Esophagus squamous epithelium (tissue), 4 donors: ENCODE results near the gene RPL7A. TPM values are rescaled to one million over a fixed set of nuclear protein-coding genes. Genes with fewer than 3 reads are reported as not detected.

Source experiments
- small RNA-seq, 4 donors: library from RNA; depleted of rRNA; stranded (forward); fragments of <200 nt; gene quantifications; one replicate each; pipeline ENCODE3, GENCODE V24; 2016
- total RNA-seq, 4 donors: library from RNA; depleted of rRNA; stranded (reverse); fragments of >200 nt; gene quantifications; one replicate each; pipeline ENCODE4 v1.1.0, GENCODE V29; 2016

RPL7A gene
- total RNA-seq, 4 donors from 2014 or later = 1,828 to 2,553 (median 2,363) TPM

Small RNA genes within 50 kb of the gene (small RNA-seq; reads per million reads assigned to genes)
- gene RF00019 (0 reads per million in 4 donors), gene SNORD24 (0 reads per million in 4 donors), gene SNORD36A (0 reads per million in 4 donors), gene SNORD36B (0 reads per million in 4 donors), gene SNORD36C (0 reads per million in 4 donors)

Other genes starting within 250 kb of the RPL7A start
- 10 to 100 TPM; 53.4 to 71.1 (median 55.3) TPM for gene RALGDS, start 227.0 kb upstream of the RPL7A start, total RNA-seq
- 1 to 10 TPM; 3.0 to 8.8 (median 3.8) TPM for gene GBGT1, start 184.3 kb upstream of the RPL7A start, total RNA-seq
- not detected for gene OBP2B, start 139.0 kb upstream of the RPL7A start, total RNA-seq
- 10 to 100 TPM in 2 of 4 donors, 1 to 10 TPM in 2; 3.4 to 48.8 (median 8.2) TPM for gene ABO, start 73.0 kb upstream of the RPL7A start, total RNA-seq
- gene SURF6, start 12.0 kb upstream of the RPL7A start, total RNA-seq = 10 to 100 TPM; 14.5 to 28.6 (median 22.0) TPM
- 10 to 100 TPM; 10.8 to 22.5 (median 15.9) TPM for gene MED22, start 87 bp upstream of the RPL7A start, total RNA-seq
- gene SURF1, start 8.3 kb downstream of the RPL7A start, total RNA-seq = 10 to 100 TPM; 18.2 to 44.7 (median 32.0) TPM
- gene SURF2, start 8.3 kb downstream of the RPL7A start, total RNA-seq = 10 to 100 TPM; 30.1 to 36.8 (median 33.6) TPM
- 100 to 1,000 TPM; 104 to 140 (median 117) TPM for gene SURF4, start 27.8 kb downstream of the RPL7A start, total RNA-seq
- gene STKLD1, start 28.1 kb downstream of the RPL7A start, total RNA-seq = under 1 TPM in 1 of 4 donors, not detected in 3; 0.38 TPM
- 10 to 100 TPM; 21.5 to 26.0 (median 21.7) TPM for gene REXO4, start 69.8 kb downstream of the RPL7A start, total RNA-seq
- 1 to 10 TPM in 1 of 4 donors, under 1 TPM in 3; 0.21 to 2.5 (median 0.33) TPM for gene ADAMTS13, start 74.1 kb downstream of the RPL7A start, total RNA-seq
- gene CACFD1, start 111.8 kb downstream of the RPL7A start, total RNA-seq = 10 to 100 TPM in 1 of 4 donors, 1 to 10 TPM in 3; 5.9 to 13.7 (median 9.1) TPM
- 1 to 10 TPM in 1 of 4 donors, under 1 TPM in 3; 0.42 to 1.1 (median 0.85) TPM for gene SLC2A6, start 130.9 kb downstream of the RPL7A start, total RNA-seq
- gene MYMK, start 176.7 kb downstream of the RPL7A start, total RNA-seq = not detected
- 1 to 10 TPM; 1.1 to 2.1 (median 1.4) TPM for gene ADAMTSL2, start 186.5 kb downstream of the RPL7A start, total RNA-seq